GM12875 (cell line): ENCODE data around the gene RDH5.

Experiments
- H3K4me3 ChIP-seq: one replicate; pipeline ENCODE4 v1.5.1; 2011; ENCODE audit warnings: low read depth, low read length, control low read depth
- TF ChIP-seq, protein P1 (sequence below): IDR thresholded peaks from 2 replicates; pipeline ENCODE4 v1.5.1; 2011; ENCODE audit warnings: low read depth, mild to moderate bottlenecking, control low read depth, inconsistent platforms, low read length, moderate library complexity, borderline replicate concordance; ENCODE audit not compliant: insufficient read depth

Gene RDH5

DNA sequence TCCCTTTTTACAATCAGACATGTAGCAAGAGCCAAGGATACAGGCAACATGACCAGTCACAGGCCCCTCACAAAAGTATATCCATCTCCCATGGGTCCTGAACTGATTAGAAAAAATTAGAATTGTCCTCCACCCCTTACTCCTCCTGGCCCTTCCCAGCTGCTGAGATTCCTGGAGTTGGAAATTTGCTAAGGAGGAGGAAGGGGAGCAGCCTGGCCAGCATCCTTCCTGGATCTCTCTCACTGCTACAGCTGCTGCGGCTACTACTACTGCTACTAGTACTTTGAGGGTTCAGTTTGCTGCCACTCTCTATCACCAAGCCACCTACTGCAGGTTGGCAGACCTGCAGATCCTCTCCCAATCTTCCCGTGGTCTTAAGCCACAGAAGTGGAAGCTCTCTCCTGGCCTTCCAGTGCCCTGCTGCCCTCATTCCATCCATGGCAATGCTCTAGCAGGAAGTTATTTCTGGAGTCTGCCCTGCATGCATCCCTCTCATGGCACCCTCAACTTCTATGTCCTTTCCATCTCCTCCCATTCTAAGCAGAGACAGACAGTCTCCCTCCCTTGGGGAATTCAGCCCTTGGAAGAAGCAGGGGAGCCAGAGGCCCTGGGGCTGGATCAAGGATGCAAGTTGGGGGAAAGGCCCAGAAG is 13.5 kb upstream of the RDH5 start:
- TF ChIP-seq, protein P1, sequence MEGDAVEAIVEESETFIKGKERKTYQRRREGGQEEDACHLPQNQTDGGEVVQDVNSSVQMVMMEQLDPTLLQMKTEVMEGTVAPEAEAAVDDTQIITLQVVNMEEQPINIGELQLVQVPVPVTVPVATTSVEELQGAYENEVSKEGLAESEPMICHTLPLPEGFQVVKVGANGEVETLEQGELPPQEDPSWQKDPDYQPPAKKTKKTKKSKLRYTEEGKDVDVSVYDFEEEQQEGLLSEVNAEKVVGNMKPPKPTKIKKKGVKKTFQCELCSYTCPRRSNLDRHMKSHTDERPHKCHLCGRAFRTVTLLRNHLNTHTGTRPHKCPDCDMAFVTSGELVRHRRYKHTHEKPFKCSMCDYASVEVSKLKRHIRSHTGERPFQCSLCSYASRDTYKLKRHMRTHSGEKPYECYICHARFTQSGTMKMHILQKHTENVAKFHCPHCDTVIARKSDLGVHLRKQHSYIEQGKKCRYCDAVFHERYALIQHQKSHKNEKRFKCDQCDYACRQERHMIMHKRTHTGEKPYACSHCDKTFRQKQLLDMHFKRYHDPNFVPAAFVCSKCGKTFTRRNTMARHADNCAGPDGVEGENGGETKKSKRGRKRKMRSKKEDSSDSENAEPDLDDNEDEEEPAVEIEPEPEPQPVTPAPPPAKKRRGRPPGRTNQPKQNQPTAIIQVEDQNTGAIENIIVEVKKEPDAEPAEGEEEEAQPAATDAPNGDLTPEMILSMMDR = no peak
- H3K4me3 ChIP-seq = no peak overlapping the region

DNA sequence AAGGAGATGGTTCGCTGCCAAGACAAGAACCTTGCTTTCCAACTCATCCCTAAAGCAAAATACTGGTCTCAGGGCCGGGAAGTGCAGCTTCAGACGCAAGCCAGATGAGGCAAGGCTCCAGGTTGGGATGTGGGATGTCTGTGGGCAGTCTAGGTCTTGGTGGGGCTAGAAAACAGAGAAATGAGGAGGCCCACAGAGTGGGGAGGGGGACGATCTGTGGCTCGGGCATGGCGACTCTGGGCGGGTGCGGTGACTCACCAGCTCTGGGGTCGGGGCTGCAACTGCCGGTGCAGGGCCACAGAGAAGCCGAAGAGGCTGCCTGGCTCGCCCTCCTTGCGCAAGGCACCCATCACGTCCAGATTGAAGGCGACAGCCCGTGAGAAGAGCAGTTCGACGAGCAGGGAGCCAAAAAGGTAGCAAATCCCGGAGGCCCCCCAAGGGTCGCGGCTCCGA is 12.9 kb upstream of the RDH5 start:
- TF ChIP-seq, protein P1 = no peak
- peak overlapping the region; percentile 11 for H3K4me3 ChIP-seq

DNA sequence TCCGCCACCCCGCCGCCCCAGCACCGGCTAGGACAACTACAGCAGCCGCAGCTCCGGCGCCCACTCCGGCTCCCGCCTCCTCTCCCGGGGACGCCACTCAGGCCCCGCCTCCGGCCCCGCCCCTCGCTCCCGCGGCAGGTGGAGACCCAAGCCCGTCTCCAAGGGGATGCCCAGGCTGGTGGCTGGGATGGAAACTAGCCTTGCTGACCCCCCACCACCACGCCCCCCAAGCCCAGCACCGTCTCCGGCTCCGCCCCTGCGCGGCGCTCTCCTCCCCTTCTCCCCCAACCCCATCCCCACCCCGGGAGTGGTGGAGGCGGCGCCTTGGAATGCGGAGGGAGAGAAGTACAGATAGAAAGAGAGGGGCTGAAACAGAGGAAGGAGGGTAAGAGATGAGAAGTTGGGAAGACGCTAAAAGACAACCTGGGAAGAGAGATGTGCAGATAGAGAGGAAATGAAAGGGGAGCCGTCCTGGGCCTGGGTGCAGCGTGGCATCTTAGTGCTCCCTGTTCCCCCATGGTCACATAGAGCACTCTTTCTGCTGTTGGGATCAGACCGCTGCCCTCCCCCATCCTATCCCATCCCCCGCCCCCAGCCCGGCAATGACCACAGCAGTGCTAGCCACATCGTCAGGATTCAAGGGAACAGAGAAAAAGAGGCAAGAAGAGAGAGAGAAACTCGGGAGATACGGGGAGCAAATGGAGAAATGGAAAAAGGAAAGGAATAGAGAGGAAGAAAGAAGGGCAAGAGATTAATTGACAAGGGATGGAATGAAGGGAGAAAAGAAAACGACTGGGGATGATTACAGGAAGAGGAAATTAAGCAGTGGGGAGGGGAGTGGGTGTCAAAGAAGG is 12.1 kb upstream of the RDH5 start, which contains the start of gene ITGA7:
TSS of gene ITGA7 (minus strand) at position 64 of the 854 bp plus-strand sequence. CDS start 222 bp downstream, outside the sequence.
- TF ChIP-seq, protein P1 = no peak
- H3K4me3 ChIP-seq = peak within 1 kb of the TSS; percentile 29

DNA sequence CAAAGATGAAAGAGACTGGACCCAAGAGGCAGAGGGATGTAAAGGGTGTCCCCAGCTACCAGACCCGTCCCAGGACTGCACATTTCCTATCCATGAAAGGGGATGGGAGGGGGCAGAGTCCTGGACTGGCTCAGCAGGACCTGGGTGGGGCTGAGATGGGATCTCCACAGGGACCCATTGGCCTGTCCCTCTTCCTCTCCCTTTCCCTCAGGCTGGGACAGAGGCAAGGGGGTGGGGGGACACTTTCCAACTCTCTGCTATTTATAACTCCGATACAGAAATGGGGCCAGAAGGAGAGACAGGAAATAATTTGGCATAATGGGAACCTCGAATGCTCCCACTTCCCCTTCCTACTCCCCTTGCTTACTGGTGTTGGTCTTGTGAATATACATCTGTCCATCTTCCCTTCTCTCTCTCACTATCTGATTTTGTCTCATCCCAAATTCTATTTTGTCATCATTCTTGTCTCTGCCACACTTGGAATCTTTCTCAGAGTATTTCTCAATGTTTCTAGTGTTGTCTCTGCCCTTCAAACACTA is 11.4 kb upstream of the RDH5 start:
- no peak overlapping the region for H3K4me3 ChIP-seq
- TF ChIP-seq, protein P1 = no peak

DNA sequence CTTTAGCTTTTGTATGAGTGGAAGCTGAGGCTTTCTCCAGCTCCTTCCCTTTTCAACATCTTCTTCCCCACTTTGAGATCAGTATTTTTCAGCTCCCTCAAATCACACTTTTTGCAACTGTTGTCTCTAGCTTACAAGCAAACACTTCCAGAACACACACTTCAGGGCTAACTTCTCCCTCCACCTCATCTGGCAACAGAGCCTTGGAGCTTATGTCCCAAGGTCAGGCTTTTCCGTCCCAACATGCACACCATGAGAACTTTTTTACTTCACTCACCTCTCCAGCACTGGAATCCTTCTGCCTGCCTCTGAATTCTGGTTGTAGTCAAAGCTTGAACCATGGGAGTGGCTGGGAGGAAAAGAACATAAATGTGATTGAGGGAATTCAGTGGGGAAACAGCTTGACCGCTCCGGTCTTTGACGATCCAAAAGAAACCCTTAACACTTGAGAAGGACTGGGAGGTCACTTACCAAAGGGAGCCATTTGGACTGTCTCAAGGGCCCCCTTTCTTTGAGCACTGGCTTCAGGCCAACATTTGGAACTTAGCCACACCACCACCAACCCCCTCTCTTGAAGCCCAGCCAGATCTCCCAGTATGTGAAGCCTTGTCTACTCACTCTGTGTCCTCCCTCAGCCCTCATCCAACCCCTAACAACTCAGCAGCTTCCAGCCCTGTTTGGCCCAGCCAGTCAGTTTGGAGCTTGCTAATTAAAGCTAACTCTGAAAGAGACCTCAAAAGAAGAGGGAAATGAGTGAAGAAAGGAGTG is 8.2 kb upstream of the RDH5 start:
- TF ChIP-seq, protein P1 = no peak
- H3K4me3 ChIP-seq = no peak overlapping the region

DNA sequence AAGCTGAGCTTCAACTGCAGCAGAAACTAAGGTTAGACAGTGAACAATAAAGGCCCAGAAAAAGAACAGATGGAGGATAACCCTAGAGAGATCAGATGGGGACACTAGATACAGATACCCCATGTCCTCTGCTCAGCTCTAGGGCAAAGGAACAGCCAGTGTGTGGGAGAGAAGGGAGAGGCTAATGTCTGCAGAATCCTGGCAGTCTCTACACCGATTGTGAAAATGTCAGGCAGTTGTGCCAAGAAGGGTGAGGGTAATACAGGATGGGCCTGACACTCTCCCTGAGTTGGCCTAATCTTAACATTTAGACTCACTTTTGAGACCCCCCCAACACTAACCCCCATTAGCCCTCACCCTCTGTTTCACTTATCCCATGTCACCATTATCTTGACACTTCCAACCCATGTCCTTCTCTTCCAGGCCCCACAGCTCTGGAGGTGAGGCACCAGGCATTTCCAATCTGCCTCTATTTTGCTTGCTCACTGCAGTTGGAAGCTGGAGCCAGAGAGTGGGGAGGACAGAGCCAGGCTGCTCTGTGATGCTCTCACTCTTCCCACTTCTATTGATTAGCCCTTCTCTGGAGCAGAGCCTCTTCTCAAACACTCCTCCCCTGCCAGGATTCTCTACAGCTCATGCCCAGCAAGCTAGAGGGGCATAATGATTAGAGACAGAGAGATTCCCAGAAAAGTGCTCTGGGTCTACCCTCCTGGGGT is 7.3 kb upstream of the RDH5 start:
- TF ChIP-seq, protein P1 = no peak

More for the DNA sequence above, 7.3 kb upstream of the RDH5 start:
- H3K4me3 ChIP-seq = no peak overlapping the region
